ENCODE measurements around the gene RAD51B. TPM values are rescaled to one million over a fixed set of nuclear protein-coding genes. Genes with fewer than 3 reads are reported as not detected.

RAD51B gene
- total and polyA plus RNA-seq, 4 experiments from 2014 or later = 22.0 to 35.7 (median 31.4) TPM

DNA sequence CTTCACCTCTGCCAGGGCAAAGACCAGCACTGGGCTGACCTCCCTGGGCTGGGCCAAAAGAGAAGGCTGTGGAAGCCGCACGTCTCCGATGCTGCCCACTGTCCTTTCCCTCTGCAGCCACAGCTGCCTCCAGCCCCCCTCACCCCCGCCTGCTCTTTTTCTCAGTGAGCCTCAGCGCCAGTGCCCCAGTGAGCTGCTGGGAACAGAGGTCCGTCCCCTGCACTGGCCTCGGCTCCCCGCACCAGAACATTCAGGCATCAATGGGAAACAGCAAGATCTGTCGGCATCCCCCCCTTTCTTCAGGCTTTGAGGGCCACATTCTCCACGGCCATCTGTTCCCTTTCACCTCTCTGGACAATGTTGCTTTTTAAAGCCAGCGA lies 575.2 kb downstream of the RAD51B start:
- Mint-ChIP-seq H3K4me1 (peaks cover 0 to 7% (median 5%) of the 10 kb centered on the region in 4 donors), H3K4me3 (no peak overlapping the region), H3K9me3 (no peaks in the 10 kb centered on the region), H3K27me3 (no peaks in the 10 kb centered on the region), H3K36me3 (peaks cover 0 to 11% of the 10 kb centered on the region in 2 donors), H3K27ac (peak overlapping the region in 2 of 7 donors; percentile 1 to 8)
- intact Hi-C loops (cut with micrococcal nuclease) = no loop called here
- ChIA-PET POLR2A (ENCODE audit: partially characterized antibody) (no interaction called here), CTCF (ENCODE audit: partially characterized antibody) (no interaction called here)
- no peaks in the 10 kb centered on the region for H3K9me3 ChIP-seq (ENCODE audit: control insufficient read depth in 1 of 2, low read length in 2 of 2)
- no peaks in the 10 kb centered on the region for H3K36me3 ChIP-seq (ENCODE audit: insufficient read depth, low read length)
- H3K4me3 ChIP-seq (ENCODE audit: low read length in 2 of 2) = no peak overlapping the region
- no peaks in the 10 kb centered on the region for H3K27me3 ChIP-seq (ENCODE audit: insufficient read depth, low read length)
- no peak overlapping the region for H3K27ac ChIP-seq (ENCODE audit: low read depth, low read length)
- DNase-seq = no peak
- peaks cover under 1% of the 10 kb centered on the region for H3K4me1 ChIP-seq (ENCODE audit: insufficient read depth, low read length)

GRCh38 chr14:68395604-68396003 lies 576.0 kb downstream of the RAD51B start:
- H3K36me3 ChIP-seq (ENCODE audit: insufficient read depth, low read length) = no peaks in the 10 kb centered on the region
- H3K27ac ChIP-seq (ENCODE audit: low read depth, low read length) = no peak overlapping the region
- intact Hi-C loops (cut with micrococcal nuclease) = no loop called here
- ChIA-PET POLR2A (ENCODE audit: partially characterized antibody) (no interaction called here), CTCF (ENCODE audit: partially characterized antibody) (no interaction called here)
- no peak overlapping the region for H3K4me3 Mint-ChIP-seq
- H3K9me3 ChIP-seq (ENCODE audit: control insufficient read depth in 1 of 2, low read length in 2 of 2) = no peaks in the 10 kb centered on the region
- no peak for DNase-seq
- H3K27me3 ChIP-seq (ENCODE audit: insufficient read depth, low read length) = no peaks in the 10 kb centered on the region
- H3K27ac Mint-ChIP-seq = peak overlapping the region in 1 of 7 donors; percentile 24
- no peak overlapping the region for H3K4me3 ChIP-seq (ENCODE audit: low read length in 2 of 2)
- H3K36me3 Mint-ChIP-seq = peaks cover 0 to 11% of the 10 kb centered on the region in 2 donors
- H3K4me1 ChIP-seq (ENCODE audit: insufficient read depth, low read length) = peaks cover 5% of the 10 kb centered on the region
- H3K9me3 Mint-ChIP-seq = no peaks in the 10 kb centered on the region
- no peaks in the 10 kb centered on the region for H3K27me3 Mint-ChIP-seq
- H3K4me1 Mint-ChIP-seq = peaks cover 0 to 13% (median 5%) of the 10 kb centered on the region in 4 donors

DNA sequence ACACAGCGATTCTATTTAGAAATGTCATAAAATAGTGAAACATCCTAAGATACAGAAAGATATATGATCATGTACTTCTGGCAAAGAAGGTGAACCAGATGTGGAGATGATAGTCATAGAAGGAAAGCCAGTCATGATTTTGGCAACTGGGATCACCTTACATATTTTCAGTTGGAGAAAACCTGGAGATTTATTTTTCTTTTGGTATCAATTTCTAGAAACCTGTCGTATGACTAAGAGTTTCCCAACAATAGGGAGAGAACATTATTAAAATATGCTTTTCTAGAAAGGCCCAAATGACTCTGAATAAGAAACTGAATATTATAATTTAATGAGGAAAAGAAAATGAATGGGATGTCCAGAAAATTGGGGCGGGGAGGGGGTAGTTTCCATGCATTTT lies 576.9 kb downstream of the RAD51B start:
- Histone ChIP-seq H3K4me3 (ENCODE audit: low read length in 2 of 2) (no peak overlapping the region), H3K9me3 (ENCODE audit: control insufficient read depth in 1 of 2, low read length in 2 of 2) (no peaks in the 10 kb centered on the region), H3K27me3 (ENCODE audit: insufficient read depth, low read length) (no peaks in the 10 kb centered on the region), H3K4me1 (ENCODE audit: insufficient read depth, low read length) (peaks cover 8% of the 10 kb centered on the region), H3K27ac (ENCODE audit: low read depth, low read length) (no peak overlapping the region), H3K36me3 (ENCODE audit: insufficient read depth, low read length) (no peaks in the 10 kb centered on the region)
- peaks cover 0 to 11% of the 10 kb centered on the region in 2 donors for H3K36me3 Mint-ChIP-seq
- no peak overlapping the region for H3K4me3 Mint-ChIP-seq
- CTCF ChIA-PET (ENCODE audit: partially characterized antibody) = no interaction called here
- intact Hi-C loops (cut with micrococcal nuclease) = no loop called here
- no peak overlapping the region for H3K27ac Mint-ChIP-seq
- no peak for DNase-seq
- peaks cover 0 to 13% (median 8%) of the 10 kb centered on the region in 4 donors for H3K4me1 Mint-ChIP-seq
- POLR2A ChIA-PET (ENCODE audit: partially characterized antibody) = no interaction called here
- H3K27me3 Mint-ChIP-seq = no peaks in the 10 kb centered on the region
- no peaks in the 10 kb centered on the region for H3K9me3 Mint-ChIP-seq

- Histone ChIP-seq H3K27me3 (ENCODE audit: insufficient read depth, low read length) (no peaks in the 10 kb centered on the region), H3K36me3 (ENCODE audit: insufficient read depth, low read length) (no peaks in the 10 kb centered on the region), H3K27ac (ENCODE audit: low read depth, low read length) (no peak overlapping the region), H3K9me3 (ENCODE audit: control insufficient read depth in 1 of 2, low read length in 2 of 2) (no peaks in the 10 kb centered on the region), H3K4me3 (ENCODE audit: low read length in 2 of 2) (no peak overlapping the region), H3K4me1 (ENCODE audit: insufficient read depth, low read length) (peaks cover 12% of the 10 kb centered on the region)
- no peaks in the 10 kb centered on the region for H3K9me3 Mint-ChIP-seq
- H3K27ac Mint-ChIP-seq = peak overlapping the region in 1 of 7 donors; percentile 30
- CTCF ChIA-PET (ENCODE audit: partially characterized antibody) = no interaction called here
- no peak overlapping the region for H3K4me3 Mint-ChIP-seq
- DNase-seq = no peak
- POLR2A ChIA-PET (ENCODE audit: partially characterized antibody) = no interaction called here
- peaks cover 2 to 15% (median 10%) of the 10 kb centered on the region in 4 donors for H3K4me1 Mint-ChIP-seq
- H3K27me3 Mint-ChIP-seq = no peaks in the 10 kb centered on the region
- intact Hi-C loops (cut with micrococcal nuclease) = no loop called here
- H3K36me3 Mint-ChIP-seq = peaks cover 0 to 11% of the 10 kb centered on the region in 2 donors
Measured at GRCh38 chr14:68397371-68397811, 577.8 kb downstream of the RAD51B start.

- H3K9me3 Mint-ChIP-seq = no peaks in the 10 kb centered on the region
- intact Hi-C loops (cut with micrococcal nuclease) = no loop called here
- ChIA-PET POLR2A (ENCODE audit: partially characterized antibody) (no interaction called here), CTCF (ENCODE audit: partially characterized antibody) (no interaction called here)
- Histone ChIP-seq H3K4me1 (ENCODE audit: insufficient read depth, low read length) (peaks cover 14% of the 10 kb centered on the region), H3K27me3 (ENCODE audit: insufficient read depth, low read length) (no peaks in the 10 kb centered on the region), H3K4me3 (ENCODE audit: low read length in 2 of 2) (no peak overlapping the region), H3K9me3 (ENCODE audit: control insufficient read depth in 1 of 2, low read length in 2 of 2) (no peaks in the 10 kb centered on the region), H3K36me3 (ENCODE audit: insufficient read depth, low read length) (no peaks in the 10 kb centered on the region), H3K27ac (ENCODE audit: low read depth, low read length) (no peak overlapping the region)
- no peak for DNase-seq
- peaks cover 0 to 11% of the 10 kb centered on the region in 2 donors for H3K36me3 Mint-ChIP-seq
- H3K27me3 Mint-ChIP-seq = no peaks in the 10 kb centered on the region
- no peak overlapping the region for H3K27ac Mint-ChIP-seq
- peaks cover 6 to 15% (median 8%) of the 10 kb centered on the region in 4 donors for H3K4me1 Mint-ChIP-seq
- H3K4me3 Mint-ChIP-seq = no peak overlapping the region
Measured at GRCh38 chr14:68397822-68398221, 578.2 kb downstream of the RAD51B start.

- ChIA-PET POLR2A (ENCODE audit: partially characterized antibody) (no interaction called here), CTCF (ENCODE audit: partially characterized antibody) (interaction anchor here (1.1 kb wide), 1 partner anchor 44 kb away, joined by 3 read pairs; no protein-coding TSS in a partner anchor)
- peaks cover 7 to 20% (median 9%) of the 10 kb centered on the region in 4 donors for H3K4me1 Mint-ChIP-seq
- peak overlapping the region in 1 of 7 donors; percentile 70 for H3K27ac Mint-ChIP-seq
- no peaks in the 10 kb centered on the region for H3K27me3 Mint-ChIP-seq
- H3K9me3 Mint-ChIP-seq = no peaks in the 10 kb centered on the region
- no peaks in the 10 kb centered on the region for H3K36me3 ChIP-seq (ENCODE audit: insufficient read depth, low read length)
- H3K4me3 ChIP-seq (ENCODE audit: low read length in 2 of 2) = no peak overlapping the region
- no peak overlapping the region for H3K4me3 Mint-ChIP-seq
- H3K9me3 ChIP-seq (ENCODE audit: control insufficient read depth in 1 of 2, low read length in 2 of 2) = no peaks in the 10 kb centered on the region
- DNase-seq = no peak
- intact Hi-C loops (cut with micrococcal nuclease) = no loop called here
- no peaks in the 10 kb centered on the region for H3K27me3 ChIP-seq (ENCODE audit: insufficient read depth, low read length)
- H3K36me3 Mint-ChIP-seq = peaks cover 0 to 11% of the 10 kb centered on the region in 2 donors
- peaks cover 19% of the 10 kb centered on the region for H3K4me1 ChIP-seq (ENCODE audit: insufficient read depth, low read length)
- no peak overlapping the region for H3K27ac ChIP-seq (ENCODE audit: low read depth, low read length)
Measured at GRCh38 chr14:68398370-68398769, 578.8 kb downstream of the RAD51B start.

- H3K9me3 ChIP-seq (ENCODE audit: control insufficient read depth in 1 of 2, low read length in 2 of 2) = no peaks in the 10 kb centered on the region
- Mint-ChIP-seq H3K9me3 (no peaks in the 10 kb centered on the region), H3K36me3 (peaks cover 0 to 10% of the 10 kb centered on the region in 2 donors), H3K4me3 (no peak overlapping the region), H3K4me1 (peaks cover 23 to 36% (median 25%) of the 10 kb centered on the region in 4 donors), H3K27ac (peak overlapping the region in 2 of 7 donors; percentile 65 to 88), H3K27me3 (no peaks in the 10 kb centered on the region)
- POLR2A ChIA-PET (ENCODE audit: partially characterized antibody) = interaction anchor here (1.3 kb wide), 1 partner anchor 42 kb away, joined by 3 read pairs; no protein-coding TSS in a partner anchor
- no peak overlapping the region for H3K4me3 ChIP-seq (ENCODE audit: low read length in 2 of 2)
- no peaks in the 10 kb centered on the region for H3K27me3 ChIP-seq (ENCODE audit: insufficient read depth, low read length)
- peaks cover 35% of the 10 kb centered on the region for H3K4me1 ChIP-seq (ENCODE audit: insufficient read depth, low read length)
- intact Hi-C loops (cut with micrococcal nuclease) = no loop called here
- no peak overlapping the region for H3K27ac ChIP-seq (ENCODE audit: low read depth, low read length)
- H3K36me3 ChIP-seq (ENCODE audit: insufficient read depth, low read length) = no peaks in the 10 kb centered on the region
- no peak for DNase-seq
- CTCF ChIA-PET (ENCODE audit: partially characterized antibody) = interaction anchor here (0.6 kb wide), 1 partner anchor 9 kb away, joined by 4 read pairs; no protein-coding TSS in a partner anchor
Measured at GRCh38 chr14:68399971-68400370, 580.4 kb downstream of the RAD51B start.

Data from CD4-positive, alpha-beta memory T cell (primary cell).